ENCODE data around the gene ATXN1L.
A peak's percentile ranks its signal among the peaks of the same experiment; 100 is the strongest.

Gene ATXN1L

GRCh38 chr16:71894921-71895678 is 49.3 kb downstream of the ATXN1L start, which contains the start of gene IST1:
Gene IST1 (plus strand): TSS chr16:71895531. CDS start chr16:71915641, 20,110 bp downstream.
- TF ChIP-seq PATZ1 (CRISPR knock-in tag; IDR thresholded peaks at IDR 0.05; ENCODE audit: borderline replicate concordance) (peak; percentile 98), TCF4 (CRISPR knock-in tag; IDR thresholded peaks at IDR 0.05; ENCODE audit: borderline replicate concordance) (0 out of 2 replicates have a peak, but pooled peaks have one; percentile 50), ZFP3 (CRISPR knock-in tag; IDR thresholded peaks at IDR 0.05) (no peak), TOX (CRISPR knock-in tag; IDR thresholded peaks at IDR 0.05; ENCODE audit: borderline replicate concordance) (no peak), ZFP30 (CRISPR knock-in tag; IDR thresholded peaks at IDR 0.05) (no peak), TSHZ2 (CRISPR knock-in tag; IDR thresholded peaks at IDR 0.05) (peak; percentile 65), ZC3H10 (CRISPR knock-in tag; IDR thresholded peaks at IDR 0.05) (no peak), SNAI2 (CRISPR knock-in tag; IDR thresholded peaks at IDR 0.05) (peak; percentile 19; the same call in 1 of the 2 replicates), ARNTL (CRISPR knock-in tag; IDR thresholded peaks at IDR 0.05; ENCODE audit: borderline replicate concordance, low read depth) (no peak), CSDC2 (CRISPR knock-in tag; IDR thresholded peaks at IDR 0.05) (no peak)
- ATAC-seq: peak; percentile 91

- peak; percentile 33 for ATAC-seq
- TF ChIP-seq ARNTL (CRISPR knock-in tag; IDR thresholded peaks at IDR 0.05; ENCODE audit: borderline replicate concordance, low read depth): no peak
- TF ChIP-seq TCF4 (CRISPR knock-in tag; IDR thresholded peaks at IDR 0.05; ENCODE audit: borderline replicate concordance): no peak
- no peak for TF ChIP-seq CREB5 (CRISPR knock-in tag; IDR thresholded peaks at IDR 0.05; ENCODE audit: low read depth)
- TF ChIP-seq ZFP30 (CRISPR knock-in tag; IDR thresholded peaks at IDR 0.05): no peak
- TF ChIP-seq OSR1 (CRISPR knock-in tag; IDR thresholded peaks at IDR 0.05): no peak
- no peak for TF ChIP-seq ZC3H10 (CRISPR knock-in tag; IDR thresholded peaks at IDR 0.05)
- TF ChIP-seq ZNF8 (CRISPR knock-in tag; IDR thresholded peaks at IDR 0.05): no peak
- TF ChIP-seq GLIS3 (CRISPR knock-in tag; IDR thresholded peaks at IDR 0.05): no peak
- TF ChIP-seq POU6F1 (CRISPR knock-in tag; IDR thresholded peaks at IDR 0.05; ENCODE audit: borderline replicate concordance, low read depth): no peak
- TF ChIP-seq CSDC2 (CRISPR knock-in tag; IDR thresholded peaks at IDR 0.05): no peak
These were observed 50.0 kb downstream of the ATXN1L start for GRCh38 chr16:71895679-71896365.

- TF ChIP-seq ISL1 (CRISPR knock-in tag; IDR thresholded peaks at IDR 0.05) (no peak), RARB (CRISPR knock-in tag; IDR thresholded peaks at IDR 0.05) (no peak), SNAI2 (CRISPR knock-in tag; IDR thresholded peaks at IDR 0.05) (no peak), GLIS3 (CRISPR knock-in tag; IDR thresholded peaks at IDR 0.05) (no peak), ZNF565 (CRISPR knock-in tag; conservative IDR thresholded peaks at IDR 0.05; ENCODE audit: low read depth) (no peak), PATZ1 (CRISPR knock-in tag; IDR thresholded peaks at IDR 0.05; ENCODE audit: borderline replicate concordance) (no peak), POU6F1 (CRISPR knock-in tag; IDR thresholded peaks at IDR 0.05; ENCODE audit: borderline replicate concordance, low read depth) (no peak)
- ATAC-seq: no peak
These were observed 51.1 kb downstream of the ATXN1L start for GRCh38 chr16:71896764-71897368.
